Measurements from ENCODE around the gene CCDC188. TPM values are rescaled to one million over a fixed set of nuclear protein-coding genes. Genes with fewer than 3 reads are reported as not detected.

The CCDC188 gene
- total and polyA plus RNA-seq, 9 of the 15 experiments (the other 6 are each of a cell fraction or from before 2014, with no cell fraction given): not detected

DNA sequence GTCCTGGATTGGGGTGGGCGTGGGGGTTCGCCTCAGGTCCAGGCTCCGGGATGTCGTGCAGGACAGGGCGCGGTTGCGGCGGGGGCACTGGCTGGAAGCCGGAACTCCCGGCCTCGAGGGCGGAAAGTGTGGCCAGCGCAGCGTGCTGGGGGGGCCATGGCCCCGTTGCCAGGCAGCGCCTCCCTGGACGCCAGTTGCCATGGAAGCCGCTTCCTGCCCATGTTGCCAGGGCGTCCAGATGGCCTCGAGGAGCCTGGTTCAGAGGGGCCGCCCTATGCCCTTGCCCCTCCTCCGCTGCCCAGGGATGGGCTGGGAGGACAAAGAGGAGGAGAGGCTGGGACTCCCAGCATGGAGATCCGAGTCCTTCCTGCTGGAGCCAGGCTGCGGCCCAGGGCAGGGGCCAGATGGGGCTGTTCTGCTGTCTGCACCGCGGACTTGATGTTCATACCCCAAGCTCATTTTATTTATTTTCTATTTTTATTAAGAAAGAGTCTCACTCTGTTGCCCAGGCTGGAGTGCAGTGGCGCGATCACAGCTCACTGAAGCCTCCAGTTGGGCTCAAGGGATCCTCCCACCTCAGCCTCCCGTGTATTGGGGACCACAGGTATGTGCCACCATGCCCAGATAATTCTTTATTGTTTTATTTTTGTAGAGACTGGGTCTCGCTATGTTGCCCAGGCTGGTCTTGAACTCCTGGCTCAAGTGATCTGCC lies 4.6 kb upstream of the CCDC188 start (continued):
- TF ChIP-seq VEZF1 (CRISPR knock-in tag; IDR thresholded peaks at IDR 0.05) (peak; percentile 97), PCBP1 (IDR thresholded peaks at IDR 0.05; ENCODE audit: low read depth, low read length, poor library complexity, severe bottlenecking) (peak; percentile 91), MXI1 (IDR thresholded peaks at IDR 0.05; ENCODE audit: low read depth, low read length) (peak; percentile 52; the same call in 1 of the 2 replicates), NEUROD1 (IDR thresholded peaks at IDR 0.05; ENCODE audit: borderline replicate concordance, low read depth, low read length, partially characterized antibody) (peak; percentile 61), MBD2 (IDR thresholded peaks at IDR 0.05; ENCODE audit: borderline replicate concordance, low read depth) (no peak), HCFC1 (IDR thresholded peaks at IDR 0.05; ENCODE audit: low read depth, low read length) (no peak), ZBED1 (IDR thresholded peaks at IDR 0.05) (no peak), ZNF239 (CRISPR knock-in tag; IDR thresholded peaks at IDR 0.05) (no peak), MAZ (CRISPR knock-in tag; conservative IDR thresholded peaks at IDR 0.05 in 1 of 2, IDR thresholded peaks at IDR 0.05 in 1 of 2) (no peak), NR2C1 (IDR thresholded peaks at IDR 0.05) (no peak), NR2C1 (tag; IDR thresholded peaks at IDR 0.05) (no peak), CBX5 (IDR thresholded peaks at IDR 0.05; ENCODE audit: borderline replicate concordance, low read depth) (no peak), ZBTB49 (CRISPR knock-in tag; IDR thresholded peaks at IDR 0.05; ENCODE audit: borderline replicate concordance) (no peak)
- TF ChIP-seq, protein P1, sequence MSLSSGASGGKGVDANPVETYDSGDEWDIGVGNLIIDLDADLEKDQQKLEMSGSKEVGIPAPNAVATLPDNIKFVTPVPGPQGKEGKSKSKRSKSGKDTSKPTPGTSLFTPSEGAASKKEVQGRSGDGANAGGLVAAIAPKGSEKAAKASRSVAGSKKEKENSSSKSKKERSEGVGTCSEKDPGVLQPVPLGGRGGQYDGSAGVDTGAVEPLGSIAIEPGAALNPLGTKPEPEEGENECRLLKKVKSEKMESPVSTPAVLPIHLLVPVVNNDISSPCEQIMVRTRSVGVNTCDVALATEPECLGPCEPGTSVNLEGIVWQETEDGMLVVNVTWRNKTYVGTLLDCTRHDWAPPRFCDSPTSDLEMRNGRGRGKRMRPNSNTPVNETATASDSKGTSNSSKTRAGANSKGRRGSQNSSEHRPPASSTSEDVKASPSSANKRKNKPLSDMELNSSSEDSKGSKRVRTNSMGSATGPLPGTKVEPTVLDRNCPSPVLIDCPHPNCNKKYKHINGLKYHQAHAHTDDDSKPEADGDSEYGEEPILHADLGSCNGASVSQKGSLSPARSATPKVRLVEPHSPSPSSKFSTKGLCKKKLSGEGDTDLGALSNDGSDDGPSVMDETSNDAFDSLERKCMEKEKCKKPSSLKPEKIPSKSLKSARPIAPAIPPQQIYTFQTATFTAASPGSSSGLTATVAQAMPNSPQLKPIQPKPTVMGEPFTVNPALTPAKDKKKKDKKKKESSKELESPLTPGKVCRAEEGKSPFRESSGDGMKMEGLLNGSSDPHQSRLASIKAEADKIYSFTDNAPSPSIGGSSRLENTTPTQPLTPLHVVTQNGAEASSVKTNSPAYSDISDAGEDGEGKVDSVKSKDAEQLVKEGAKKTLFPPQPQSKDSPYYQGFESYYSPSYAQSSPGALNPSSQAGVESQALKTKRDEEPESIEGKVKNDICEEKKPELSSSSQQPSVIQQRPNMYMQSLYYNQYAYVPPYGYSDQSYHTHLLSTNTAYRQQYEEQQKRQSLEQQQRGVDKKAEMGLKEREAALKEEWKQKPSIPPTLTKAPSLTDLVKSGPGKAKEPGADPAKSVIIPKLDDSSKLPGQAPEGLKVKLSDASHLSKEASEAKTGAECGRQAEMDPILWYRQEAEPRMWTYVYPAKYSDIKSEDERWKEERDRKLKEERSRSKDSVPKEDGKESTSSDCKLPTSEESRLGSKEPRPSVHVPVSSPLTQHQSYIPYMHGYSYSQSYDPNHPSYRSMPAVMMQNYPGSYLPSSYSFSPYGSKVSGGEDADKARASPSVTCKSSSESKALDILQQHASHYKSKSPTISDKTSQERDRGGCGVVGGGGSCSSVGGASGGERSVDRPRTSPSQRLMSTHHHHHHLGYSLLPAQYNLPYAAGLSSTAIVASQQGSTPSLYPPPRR (CRISPR knock-in tag; IDR thresholded peaks at IDR 0.05; ENCODE audit: borderline replicate concordance): no peak
- TF ChIP-seq, protein P2, sequence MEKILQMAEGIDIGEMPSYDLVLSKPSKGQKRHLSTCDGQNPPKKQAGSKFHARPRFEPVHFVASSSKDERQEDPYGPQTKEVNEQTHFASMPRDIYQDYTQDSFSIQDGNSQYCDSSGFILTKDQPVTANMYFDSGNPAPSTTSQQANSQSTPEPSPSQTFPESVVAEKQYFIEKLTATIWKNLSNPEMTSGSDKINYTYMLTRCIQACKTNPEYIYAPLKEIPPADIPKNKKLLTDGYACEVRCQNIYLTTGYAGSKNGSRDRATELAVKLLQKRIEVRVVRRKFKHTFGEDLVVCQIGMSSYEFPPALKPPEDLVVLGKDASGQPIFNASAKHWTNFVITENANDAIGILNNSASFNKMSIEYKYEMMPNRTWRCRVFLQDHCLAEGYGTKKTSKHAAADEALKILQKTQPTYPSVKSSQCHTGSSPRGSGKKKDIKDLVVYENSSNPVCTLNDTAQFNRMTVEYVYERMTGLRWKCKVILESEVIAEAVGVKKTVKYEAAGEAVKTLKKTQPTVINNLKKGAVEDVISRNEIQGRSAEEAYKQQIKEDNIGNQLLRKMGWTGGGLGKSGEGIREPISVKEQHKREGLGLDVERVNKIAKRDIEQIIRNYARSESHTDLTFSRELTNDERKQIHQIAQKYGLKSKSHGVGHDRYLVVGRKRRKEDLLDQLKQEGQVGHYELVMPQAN (IDR thresholded peaks at IDR 0.05; ENCODE audit: borderline replicate concordance): no peak
- TF ChIP-seq, protein P3, sequence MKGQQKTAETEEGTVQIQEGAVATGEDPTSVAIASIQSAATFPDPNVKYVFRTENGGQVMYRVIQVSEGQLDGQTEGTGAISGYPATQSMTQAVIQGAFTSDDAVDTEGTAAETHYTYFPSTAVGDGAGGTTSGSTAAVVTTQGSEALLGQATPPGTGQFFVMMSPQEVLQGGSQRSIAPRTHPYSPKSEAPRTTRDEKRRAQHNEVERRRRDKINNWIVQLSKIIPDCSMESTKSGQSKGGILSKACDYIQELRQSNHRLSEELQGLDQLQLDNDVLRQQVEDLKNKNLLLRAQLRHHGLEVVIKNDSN (CRISPR knock-in tag; IDR thresholded peaks at IDR 0.05): peak; percentile 42; the same call in 1 of the 2 replicates
